ENCODE data around the gene RPP30. TPM values are rescaled to one million over a fixed set of nuclear protein-coding genes. Genes with fewer than 3 reads are reported as not detected.

RPP30 gene
- polyA plus RNA-seq, 3 donors = 24.9 to 42.9 (median 40.3) TPM

GRCh38 chr10:90917968-90918318 is 46.2 kb downstream of the RPP30 start:
- Histone ChIP-seq H3K79me2 (ENCODE audit: insufficient read depth, low read length) (no peaks in the 10 kb centered on the region), H3K4me1 (ENCODE audit: control insufficient read depth in 1 of 2, insufficient read depth in 2 of 2, low read length in 2 of 2) (no peaks in the 10 kb centered on the region), H3K27ac (ENCODE audit: low read depth in 1 of 2, low read length in 2 of 2) (no peak overlapping the region), H3K4me2 (replicated peaks; ENCODE audit: extremely low read depth, low read length, poor library complexity, severe bottlenecking) (no peak overlapping the region), H2AFZ (ENCODE audit: insufficient read depth, low read depth, low read length, poor library complexity, severe bottlenecking) (no peak overlapping the region), H3K9ac (ENCODE audit: insufficient read depth, low read length, poor library complexity, severe bottlenecking) (no peak overlapping the region), H3K27me3 (ENCODE audit: control insufficient read depth in 2 of 2, insufficient read depth in 2 of 2, low read length in 2 of 2) (no peaks in the 10 kb centered on the region), H3K4me3 (replicated peaks in 1 of 3; ENCODE audit: low read depth in 2 of 3, low read length in 3 of 3) (no peak overlapping the region), H3K9me3 (replicated peaks in 1 of 2; ENCODE audit: control insufficient read depth in 1 of 2, insufficient read depth in 1 of 2, low read length in 2 of 2) (no peaks in the 10 kb centered on the region), H3K36me3 (replicated peaks in 1 of 2; ENCODE audit: control insufficient read depth in 1 of 2, insufficient read depth in 2 of 2, low read length in 2 of 2) (no peaks in the 10 kb centered on the region), H4K20me1 (ENCODE audit: insufficient read depth, low read length) (no peaks in the 10 kb centered on the region)
- 100% methylated on average over 2 of the region's 3 CpGs for WGBS (ENCODE audit: insufficient coverage)
- no peak for DNase-seq
- H3K4me1 Mint-ChIP-seq = peaks cover 2% of the 10 kb centered on the region
- no peaks in the 10 kb centered on the region for H3K9me3 Mint-ChIP-seq
- H3K36me3 Mint-ChIP-seq = no peaks in the 10 kb centered on the region
- H3K4me3 Mint-ChIP-seq = no peak overlapping the region
- intact Hi-C loops (cut with micrococcal nuclease) = loop anchor here in 1 of 2 donors (10.0 kb wide), 1 partner anchor 337 kb away; no protein-coding TSS in a partner anchor
- H3K27ac Mint-ChIP-seq = no peak overlapping the region
- no peak for TF ChIP-seq CTCF (IDR thresholded peaks at IDR 0.05)
- peaks cover 6 to 10% (median 8%) of the 10 kb centered on the region in 3 donors for H3K27me3 Mint-ChIP-seq (ENCODE audit: low read depth in 3 of 3)

GRCh38 chr10:90919683-90920574 is 48.2 kb downstream of the RPP30 start:
- Mint-ChIP-seq H3K27ac (peak overlapping the region in 1 of 7 donors; percentile 3), H3K27me3 (ENCODE audit: low read depth in 3 of 3) (peaks cover 6 to 10% (median 8%) of the 10 kb centered on the region in 3 donors), H3K9me3 (peaks cover 0 to 2% (median 0%) of the 10 kb centered on the region in 7 donors), H3K36me3 (no peaks in the 10 kb centered on the region), H3K4me1 (peaks cover 2% of the 10 kb centered on the region), H3K4me3 (no peak overlapping the region)
- Histone ChIP-seq H3K27me3 (ENCODE audit: control insufficient read depth in 2 of 2, insufficient read depth in 2 of 2, low read length in 2 of 2) (no peaks in the 10 kb centered on the region), H3K4me3 (replicated peaks in 1 of 3; ENCODE audit: low read depth in 2 of 3, low read length in 3 of 3) (no peak overlapping the region), H3K27ac (ENCODE audit: low read depth in 1 of 2, low read length in 2 of 2) (no peak overlapping the region), H4K20me1 (ENCODE audit: insufficient read depth, low read length) (no peaks in the 10 kb centered on the region), H3K9ac (ENCODE audit: insufficient read depth, low read length, poor library complexity, severe bottlenecking) (no peak overlapping the region), H3K9me3 (replicated peaks in 1 of 2; ENCODE audit: control insufficient read depth in 1 of 2, insufficient read depth in 1 of 2, low read length in 2 of 2) (no peaks in the 10 kb centered on the region), H2AFZ (ENCODE audit: insufficient read depth, low read depth, low read length, poor library complexity, severe bottlenecking) (no peak overlapping the region), H3K79me2 (ENCODE audit: insufficient read depth, low read length) (no peaks in the 10 kb centered on the region), H3K4me1 (ENCODE audit: control insufficient read depth in 1 of 2, insufficient read depth in 2 of 2, low read length in 2 of 2) (no peaks in the 10 kb centered on the region), H3K4me2 (replicated peaks; ENCODE audit: extremely low read depth, low read length, poor library complexity, severe bottlenecking) (no peak overlapping the region), H3K36me3 (replicated peaks in 1 of 2; ENCODE audit: control insufficient read depth in 1 of 2, insufficient read depth in 2 of 2, low read length in 2 of 2) (no peaks in the 10 kb centered on the region)
- intact Hi-C loops (cut with micrococcal nuclease) = loop anchor here in 1 of 2 donors (10.0 kb wide), 1 partner anchor 335 kb away; no protein-coding TSS in a partner anchor
- 95% methylated on average over 4 of the region's 8 CpGs for WGBS (ENCODE audit: insufficient coverage)
- no peak for DNase-seq
- TF ChIP-seq CTCF (IDR thresholded peaks at IDR 0.05) = no peak

Measured in CD14-positive monocyte (primary cell).